AG09309 (cell line): ENCODE data around the gene PEX7.
A peak's percentile ranks its signal among the peaks of the same experiment; 100 is the strongest.

Source experiments
- DNase-seq: peaks from one replicate; pipeline ENCODE4 v3.0.0-alpha.2; 2010; ENCODE audit warnings: low read depth
- H3K4me3 ChIP-seq: 2 replicates; pipeline ENCODE4 v1.5.1; 2011; ENCODE audit warnings: mild to moderate bottlenecking, low read depth, low read length, moderate library complexity; ENCODE audit not compliant: control insufficient read depth
- CTCF ChIP-seq: IDR thresholded peaks from 2 replicates; pipeline ENCODE4 v1.5.1; 2011; ENCODE audit warnings: mild to moderate bottlenecking, low read depth, low read length, inconsistent platforms; ENCODE audit not compliant: insufficient read depth, control insufficient read depth; ENCODE audit errors: missing control alignments

Gene PEX7

GRCh38 chr6:136822376-136823127 lies at the start of gene PEX7:
PEX7 (plus strand) TSS chr6:136822592; CDS start chr6:136822666, 74 bp downstream.
- peak within 1 kb of the TSS; percentile 76 for H3K4me3 ChIP-seq
- TF ChIP-seq CTCF = peak; percentile 76
- DNase-seq = peak; percentile 53

GRCh38 chr6:136772685-136773472 lies 49.5 kb upstream of the PEX7 start:
- no peak overlapping the region for H3K4me3 ChIP-seq
- TF ChIP-seq CTCF = no peak
- no peak for DNase-seq

GRCh38 chr6:136773473-136773796 lies 49.0 kb upstream of the PEX7 start:
- no peak overlapping the region for H3K4me3 ChIP-seq
- no peak for DNase-seq
- no peak for TF ChIP-seq CTCF

- no peak overlapping the region for H3K4me3 ChIP-seq
- TF ChIP-seq CTCF = no peak
- DNase-seq = no peak
Measured at GRCh38 chr6:136774228-136775041, 48.0 kb upstream of the PEX7 start.

GRCh38 chr6:136775081-136775480 lies 47.3 kb upstream of the PEX7 start:
- DNase-seq = no peak
- no peak for TF ChIP-seq CTCF
- H3K4me3 ChIP-seq = no peak overlapping the region

- DNase-seq = peak; percentile 77
- TF ChIP-seq CTCF = no peak
- H3K4me3 ChIP-seq = no peak overlapping the region
Measured at GRCh38 chr6:136775548-136775947, 46.8 kb upstream of the PEX7 start.
